ENCODE results near the gene ADTRP. TPM values are rescaled to one million over a fixed set of nuclear protein-coding genes. Genes with fewer than 3 reads are reported as not detected.

The ADTRP gene, protein sequence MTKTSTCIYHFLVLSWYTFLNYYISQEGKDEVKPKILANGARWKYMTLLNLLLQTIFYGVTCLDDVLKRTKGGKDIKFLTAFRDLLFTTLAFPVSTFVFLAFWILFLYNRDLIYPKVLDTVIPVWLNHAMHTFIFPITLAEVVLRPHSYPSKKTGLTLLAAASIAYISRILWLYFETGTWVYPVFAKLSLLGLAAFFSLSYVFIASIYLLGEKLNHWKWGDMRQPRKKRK
- 1.2 and 1.5 TPM in 2 replicates for total RNA-seq
- 0.40 TPM for total RNA-seq (2013)
- polyA plus RNA-seq, result 0.18 and 0.84 TPM in 2 replicates
- polyA minus RNA-seq, result 0.64 and 0.94 TPM in 2 replicates

DNA sequence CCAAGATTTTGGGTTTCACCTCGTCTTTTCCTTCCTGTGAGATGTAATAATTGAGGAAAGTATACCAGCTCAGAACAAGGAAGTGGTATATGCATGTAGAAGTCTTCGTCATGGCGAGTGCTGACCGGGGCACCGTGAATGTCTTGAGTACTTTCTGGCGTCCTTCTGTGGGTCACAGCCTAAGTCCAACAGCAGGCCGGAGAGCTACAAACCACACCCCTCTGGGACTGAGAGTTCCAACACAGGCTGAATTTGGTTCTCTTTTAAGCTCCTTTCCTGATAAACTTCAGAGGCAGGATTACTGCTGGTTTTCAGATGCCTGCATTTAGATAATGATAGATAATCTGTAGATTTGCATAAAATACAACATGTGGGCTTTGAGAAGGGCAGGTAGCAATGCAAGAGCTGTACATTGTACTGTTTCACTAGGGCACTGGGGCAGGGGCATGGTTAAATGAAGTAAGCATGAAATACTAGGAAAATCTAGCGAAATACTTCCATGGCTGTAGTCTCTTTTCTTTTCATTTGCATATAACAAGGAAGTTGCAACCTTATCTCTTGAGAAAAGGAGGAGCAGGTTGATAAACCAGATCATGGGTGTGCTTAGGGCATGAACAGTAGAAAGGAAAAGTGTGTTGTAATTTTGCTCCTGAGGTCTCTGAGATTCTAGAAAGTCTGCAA is at the start of gene ADTRP:
TSS of gene ADTRP (minus strand) at position 156 of the 681 bp plus-strand sequence. CDS start at position 112, 44 bp downstream.
- H3K4me3 Mint-ChIP-seq, result no peak within 1 kb of the TSS
- Histone ChIP-seq H3K9ac (ENCODE audit: low read length) (no peak within 1 kb of the TSS), H3K4me2 (replicated peaks; ENCODE audit: low read depth, low read length, poor library complexity, severe bottlenecking) (no peak within 1 kb of the TSS), H3K4me1 (ENCODE audit: control insufficient read depth in 2 of 2, insufficient read depth in 2 of 2, low read length in 2 of 2) (no peaks in the 10 kb centered on the region), H3K36me3 (replicated peaks in 1 of 2; ENCODE audit: control extremely low read depth in 1 of 2, control insufficient read depth in 1 of 2, extremely low read depth in 1 of 2, insufficient read depth in 2 of 2, low read length in 1 of 2) (no peaks in the 10 kb centered on the region), H3K27me3 (replicated peaks in 1 of 4; ENCODE audit: control extremely low read depth in 1 of 4, control insufficient read depth in 3 of 4, insufficient read depth in 4 of 4, low read length in 3 of 4) (no peaks in the 10 kb centered on the region), H3K27ac (ENCODE audit: low read length in 2 of 2) (no peak within 1 kb of the TSS), H3K4me3 (ENCODE audit: control extremely low read depth in 1 of 5, extremely low read depth in 1 of 5, insufficient read depth in 1 of 5, low read depth in 2 of 5, low read length in 4 of 5) (no peak within 1 kb of the TSS), H2AFZ (ENCODE audit: insufficient read depth, low read depth, low read length, poor library complexity, severe bottlenecking) (no peak within 1 kb of the TSS), H3K79me2 (ENCODE audit: control insufficient read depth, insufficient read depth, low read length) (no peaks in the 10 kb centered on the region), H4K20me1 (ENCODE audit: control insufficient read depth, insufficient read depth, low read length, poor library complexity, severe bottlenecking) (no peaks in the 10 kb centered on the region), H3K9me3 (ENCODE audit: control extremely low read depth in 1 of 3, control insufficient read depth in 2 of 3, insufficient read depth in 1 of 3, low read length in 2 of 3) (peaks cover 0 to 4% (median 0%) of the 10 kb centered on the region in 3 donors)
- no peak within 1 kb of the TSS for H3K27ac Mint-ChIP-seq
- intact Hi-C loops (cut with micrococcal nuclease), result no loop called here
- DNase-seq (no peak), ATAC-seq (ENCODE audit: low read depth) (no peak)
- no peaks in the 10 kb centered on the region for H3K9me3 Mint-ChIP-seq (ENCODE audit: insufficient read depth)
- peaks cover 10% of the 10 kb centered on the region for H3K27me3 Mint-ChIP-seq
- no peak for TF ChIP-seq EZH2 (IDR thresholded peaks at IDR 0.05; ENCODE audit: borderline replicate concordance, insufficient read depth, low read depth, low read length, poor library complexity, severe bottlenecking)
- no peak for TF ChIP-seq CTCF (IDR thresholded peaks at IDR 0.05)
- WGBS (ENCODE audit: insufficient coverage), result 80% methylated on average over 1 of the region's 8 CpGs
- POLR2A ChIA-PET, result no interaction called here
- no peaks in the 10 kb centered on the region for H3K4me1 Mint-ChIP-seq
- CTCF ChIA-PET, result no interaction called here

GRCh38 chr6:11826779-11827178 is 48.2 kb upstream of the ADTRP start:
- Mint-ChIP-seq H3K4me3 (no peak overlapping the region), H3K9me3 (ENCODE audit: insufficient read depth) (no peaks in the 10 kb centered on the region), H3K27me3 (no peaks in the 10 kb centered on the region), H3K27ac (no peak overlapping the region), H3K4me1 (peaks cover 34% of the 10 kb centered on the region)
- ATAC-seq (ENCODE audit: low read depth) (no peak), DNase-seq (no peak)
- POLR2A ChIA-PET, result no interaction called here
- CTCF ChIA-PET, result no interaction called here
- intact Hi-C loops (cut with micrococcal nuclease), result loop anchor here (10.0 kb wide), 1 partner anchor 778 kb away; no protein-coding TSS in a partner anchor
- 91% methylated on average over 7 of the region's 8 CpGs for WGBS (ENCODE audit: insufficient coverage)
- Histone ChIP-seq H3K4me1 (ENCODE audit: control insufficient read depth in 2 of 2, insufficient read depth in 2 of 2, low read length in 2 of 2) (peaks cover 14 to 22% of the 10 kb centered on the region in 2 donors), H4K20me1 (ENCODE audit: control insufficient read depth, insufficient read depth, low read length, poor library complexity, severe bottlenecking) (no peaks in the 10 kb centered on the region), H2AFZ (ENCODE audit: insufficient read depth, low read depth, low read length, poor library complexity, severe bottlenecking) (no peak overlapping the region), H3K9ac (ENCODE audit: low read length) (no peak overlapping the region), H3K36me3 (replicated peaks in 1 of 2; ENCODE audit: control extremely low read depth in 1 of 2, control insufficient read depth in 1 of 2, extremely low read depth in 1 of 2, insufficient read depth in 2 of 2, low read length in 1 of 2) (no peaks in the 10 kb centered on the region), H3K79me2 (ENCODE audit: control insufficient read depth, insufficient read depth, low read length) (no peaks in the 10 kb centered on the region), H3K27me3 (replicated peaks in 1 of 4; ENCODE audit: control extremely low read depth in 1 of 4, control insufficient read depth in 3 of 4, insufficient read depth in 4 of 4, low read length in 3 of 4) (no peaks in the 10 kb centered on the region), H3K4me3 (ENCODE audit: control extremely low read depth in 1 of 5, extremely low read depth in 1 of 5, insufficient read depth in 1 of 5, low read depth in 2 of 5, low read length in 4 of 5) (no peak overlapping the region), H3K9me3 (ENCODE audit: control extremely low read depth in 1 of 3, control insufficient read depth in 2 of 3, insufficient read depth in 1 of 3, low read length in 2 of 3) (peaks cover 0 to 4% (median 0%) of the 10 kb centered on the region in 3 donors), H3K4me2 (replicated peaks; ENCODE audit: low read depth, low read length, poor library complexity, severe bottlenecking) (no peak overlapping the region), H3K27ac (ENCODE audit: low read length in 2 of 2) (no peak overlapping the region)
- TF ChIP-seq CTCF (IDR thresholded peaks at IDR 0.05) (no peak), EZH2 (IDR thresholded peaks at IDR 0.05; ENCODE audit: borderline replicate concordance, insufficient read depth, low read depth, low read length, poor library complexity, severe bottlenecking) (no peak)

Data from B cell (primary cell).